Hematopoietic multipotent progenitor cell treated with erythropoietin and hydrocortisone succinate and interleukin-3 and kit ligand, for 15 days (in vitro differentiated cells): ENCODE data around the gene RING1.

ENCODE experiments used
- DNase-seq: peaks from one replicate; pipeline ENCODE4 v3.0.0-alpha.2; 2015; ENCODE audit warnings: low spot score

The RING1 gene

GRCh38 chr6:33192105-33192646, 16.1 kb upstream of the RING1 start, which contains the start of gene COL11A2:
Gene COL11A2 (minus strand): TSS chr6:33192467. CDS start chr6:33192240, 227 bp downstream.
- no peak for DNase-seq

- no peak for DNase-seq
Measured at GRCh38 chr6:33192671-33193602, 15.4 kb upstream of the RING1 start.

- no peak for DNase-seq
Measured at GRCh38 chr6:33193619-33194018, 14.7 kb upstream of the RING1 start.

- DNase-seq, result no peak
Measured at GRCh38 chr6:33194431-33194979, 13.8 kb upstream of the RING1 start.

- no peak for DNase-seq
Measured at GRCh38 chr6:33195304-33196165, 12.8 kb upstream of the RING1 start.

- peak; percentile 84 for DNase-seq
Measured at GRCh38 chr6:33197431-33198048, 10.8 kb upstream of the RING1 start.

- DNase-seq, result no peak
Measured at GRCh38 chr6:33198159-33198852, 10.0 kb upstream of the RING1 start.

GRCh38 chr6:33198853-33199436, 9.4 kb upstream of the RING1 start:
- no peak for DNase-seq

GRCh38 chr6:33199687-33200218, 8.5 kb upstream of the RING1 start:
- DNase-seq, result peak; percentile 68

- peak; percentile 98 for DNase-seq
Measured at GRCh38 chr6:33200219-33201146, 7.8 kb upstream of the RING1 start, which contains the start of the genes RXRB and SLC39A7. Gene RXRB (minus strand): TSS chr6:33200665. CDS start chr6:33200476, 189 bp downstream. Gene SLC39A7 (plus strand): TSS chr6:33200867. CDS start chr6:33201246, 379 bp downstream.

GRCh38 chr6:33201147-33201545, 7.2 kb upstream of the RING1 start:
- DNase-seq, result no peak

- no peak for DNase-seq
Measured at GRCh38 chr6:33201935-33202334, 6.4 kb upstream of the RING1 start.

- DNase-seq, result no peak
Measured at GRCh38 chr6:33202799-33203198, 5.5 kb upstream of the RING1 start.

GRCh38 chr6:33203443-33204164, 4.7 kb upstream of the RING1 start:
- no peak for DNase-seq

- no peak for DNase-seq
Measured at GRCh38 chr6:33204165-33204414, 4.2 kb upstream of the RING1 start.

GRCh38 chr6:33204415-33205190, 3.7 kb upstream of the RING1 start, which contains the start of gene HSD17B8:
Gene HSD17B8 (plus strand): TSS chr6:33204655. CDS start chr6:33204669, 14 bp downstream.
- peak; percentile 92 for DNase-seq

- no peak for DNase-seq
Measured at GRCh38 chr6:33205191-33206026, 2.9 kb upstream of the RING1 start.
